Activated naive CD4-positive, alpha-beta T cell treated with anti-CD3 and anti-CD28 coated beads, Interleukin-2, amount 10 ng/mL, durations not matched to agents 7 days and 5 days (primary cell): Measurements from ENCODE around the gene MARCHF11.

ENCODE experiments used
- CTCF ChIA-PET: fragments of 350-600 bp; sonication (Branson Sonifier 250); formaldehyde crosslinking; loops from one replicate; lab custom pipeline; 2021; ENCODE audit warnings: antibody characterized with exemption; lab: Charles Lee
- DNase-seq: peaks from one replicate; pipeline ENCODE4 v3.0.0-alpha.2; 2020
- H3K27ac Mint-ChIP-seq: one replicate; pipeline ENCODE4 v1.8.0; 2021; ENCODE audit warnings: mild to moderate bottlenecking, moderate library complexity, mixed read lengths
- H3K27me3 Mint-ChIP-seq: one replicate; pipeline ENCODE4 v1.8.0; 2021; ENCODE audit warnings: mild to moderate bottlenecking, mixed read lengths
- H3K36me3 Mint-ChIP-seq: one replicate; pipeline ENCODE4 v1.8.0; 2021; ENCODE audit warnings: mixed read lengths
- H3K4me1 Mint-ChIP-seq: one replicate; pipeline ENCODE4 v1.8.0; 2021; ENCODE audit warnings: mixed read lengths
- H3K4me3 Mint-ChIP-seq: one replicate; pipeline ENCODE4 v1.8.0; 2021; ENCODE audit warnings: mild to moderate bottlenecking, moderate library complexity, mixed read lengths
- H3K9me3 Mint-ChIP-seq: one replicate; pipeline ENCODE4 v1.8.0; 2021; ENCODE audit warnings: mixed read lengths

Gene MARCHF11

DNA sequence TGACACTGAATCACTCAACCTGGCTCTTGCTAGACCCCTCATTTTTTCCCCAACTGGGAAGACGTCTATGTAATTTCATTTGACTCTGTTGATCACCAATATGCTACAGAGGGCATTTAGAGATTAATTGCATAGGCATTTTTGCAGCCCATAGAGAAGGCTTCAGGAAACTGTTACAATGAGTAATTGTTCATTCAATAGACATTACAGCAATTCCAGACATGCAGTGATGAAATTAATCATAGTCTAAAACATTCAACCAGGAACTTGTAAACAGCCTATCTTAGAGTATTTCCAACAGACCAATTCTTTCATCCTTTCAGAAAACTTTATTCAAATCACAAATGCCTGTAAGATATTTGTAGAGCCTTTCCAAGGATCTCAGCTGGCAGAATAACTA, 122.3 kb downstream of the MARCHF11 start:
- H3K4me3 Mint-ChIP-seq: no peak overlapping the region
- H3K9me3 Mint-ChIP-seq: peaks cover 16% of the 10 kb centered on the region
- H3K36me3 Mint-ChIP-seq: no peaks in the 10 kb centered on the region
- CTCF ChIA-PET: no interaction called here
- no peaks in the 10 kb centered on the region for H3K27me3 Mint-ChIP-seq
- H3K4me1 Mint-ChIP-seq: no peaks in the 10 kb centered on the region
- no peak overlapping the region for H3K27ac Mint-ChIP-seq
- no peak for DNase-seq

DNA sequence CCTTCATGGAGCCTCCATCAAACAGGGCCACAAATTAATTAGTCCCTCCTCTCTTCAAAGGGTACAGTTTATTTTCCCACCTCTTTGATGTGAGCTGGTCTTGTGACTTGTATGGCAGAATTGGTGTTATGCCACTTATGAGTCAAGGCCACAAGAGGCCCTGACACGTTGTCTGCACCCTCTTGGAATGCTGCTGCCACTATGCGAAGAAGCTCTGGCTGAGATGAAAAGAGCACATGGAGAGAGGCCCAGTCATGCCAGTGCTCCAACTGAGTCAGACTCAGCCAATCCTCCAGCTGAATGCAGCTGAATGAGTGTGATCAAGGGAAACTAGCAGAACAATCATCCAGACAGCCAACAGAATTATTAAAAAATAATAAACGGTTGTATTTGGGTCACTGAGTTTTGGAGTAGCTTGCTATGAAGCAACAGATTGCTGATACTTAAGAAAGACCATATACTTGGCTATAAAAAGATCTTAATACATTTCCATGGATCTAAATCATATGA, 128.3 kb downstream of the MARCHF11 start:
- no peak for DNase-seq
- Mint-ChIP-seq H3K9me3 (peaks cover 7% of the 10 kb centered on the region), H3K4me1 (no peaks in the 10 kb centered on the region)

DNA sequence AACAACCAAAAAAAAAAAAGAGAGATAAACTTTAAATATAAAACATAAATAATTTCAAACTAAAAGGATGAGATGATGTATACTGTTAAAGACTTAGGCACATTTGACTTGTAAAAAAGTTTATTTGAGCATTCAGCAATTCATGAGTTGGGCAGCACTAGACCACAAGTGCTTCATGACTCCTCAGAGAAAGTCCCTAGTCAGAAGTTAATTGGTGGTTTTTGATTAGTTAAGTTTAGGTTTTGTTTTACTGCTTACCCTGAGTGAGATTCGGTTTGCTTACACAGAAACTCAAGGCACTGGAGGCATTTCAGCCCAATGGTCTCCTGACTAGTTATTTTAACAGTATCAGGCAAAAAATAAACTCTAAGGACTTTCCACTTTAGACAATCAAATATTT, 129.2 kb downstream of the MARCHF11 start:
- DNase-seq: no peak
- Mint-ChIP-seq H3K4me1 (no peaks in the 10 kb centered on the region), H3K27me3 (no peaks in the 10 kb centered on the region), H3K27ac (no peak overlapping the region), H3K4me3 (no peak overlapping the region), H3K9me3 (peaks cover 7% of the 10 kb centered on the region), H3K36me3 (no peaks in the 10 kb centered on the region)
- CTCF ChIA-PET: no interaction called here

More for the DNA sequence above, 128.3 kb downstream of the MARCHF11 start:
- no peaks in the 10 kb centered on the region for H3K36me3 Mint-ChIP-seq
- H3K27ac Mint-ChIP-seq: no peak overlapping the region
- no peaks in the 10 kb centered on the region for H3K27me3 Mint-ChIP-seq
- no peak overlapping the region for H3K4me3 Mint-ChIP-seq
- CTCF ChIA-PET: no interaction called here

DNA sequence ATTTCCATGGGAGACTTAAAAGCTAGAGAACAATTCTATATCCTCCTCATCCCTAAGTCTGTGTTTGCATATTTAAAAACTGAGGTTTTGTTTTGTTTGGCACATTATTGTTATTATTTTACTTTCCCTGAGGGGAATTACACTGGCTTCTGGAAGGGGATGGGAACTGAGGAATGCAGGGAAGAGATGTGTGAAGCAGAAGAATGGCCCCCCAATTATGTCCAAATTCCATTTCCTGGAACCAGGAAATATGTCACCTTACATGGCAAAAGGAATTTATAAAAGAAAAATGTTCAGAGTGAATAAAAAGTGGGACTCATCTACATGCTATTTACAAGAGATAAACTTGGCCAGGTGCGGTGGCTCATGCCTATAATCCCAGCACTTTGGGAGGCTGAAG, 129.8 kb downstream of the MARCHF11 start:
- no peaks in the 10 kb centered on the region for H3K27me3 Mint-ChIP-seq
- H3K9me3 Mint-ChIP-seq: peaks cover 5% of the 10 kb centered on the region
- H3K27ac Mint-ChIP-seq: no peak overlapping the region
- no peaks in the 10 kb centered on the region for H3K4me1 Mint-ChIP-seq
- H3K36me3 Mint-ChIP-seq: no peaks in the 10 kb centered on the region
- H3K4me3 Mint-ChIP-seq: no peak overlapping the region
- CTCF ChIA-PET: no interaction called here
- no peak for DNase-seq

DNA sequence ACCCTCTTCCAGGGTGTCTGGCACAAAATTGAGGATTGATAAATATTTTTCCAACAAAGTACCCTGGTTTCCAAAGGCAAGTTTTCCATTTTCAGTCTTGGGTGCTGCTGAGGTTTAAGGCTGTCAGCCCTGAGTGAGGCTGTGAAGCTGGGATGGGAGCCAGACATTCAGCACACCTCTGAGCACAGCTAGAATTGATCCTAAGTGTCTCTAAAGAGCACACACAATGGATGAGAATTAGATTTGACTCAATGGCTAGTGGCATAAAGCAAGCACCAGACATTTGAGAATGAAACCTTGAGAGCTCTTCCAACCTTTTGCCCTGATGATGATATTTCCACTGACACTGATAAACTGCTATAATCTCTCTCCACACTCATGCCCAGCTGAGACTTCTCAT, 131.5 kb downstream of the MARCHF11 start:
- no peaks in the 10 kb centered on the region for H3K36me3 Mint-ChIP-seq

DNA sequence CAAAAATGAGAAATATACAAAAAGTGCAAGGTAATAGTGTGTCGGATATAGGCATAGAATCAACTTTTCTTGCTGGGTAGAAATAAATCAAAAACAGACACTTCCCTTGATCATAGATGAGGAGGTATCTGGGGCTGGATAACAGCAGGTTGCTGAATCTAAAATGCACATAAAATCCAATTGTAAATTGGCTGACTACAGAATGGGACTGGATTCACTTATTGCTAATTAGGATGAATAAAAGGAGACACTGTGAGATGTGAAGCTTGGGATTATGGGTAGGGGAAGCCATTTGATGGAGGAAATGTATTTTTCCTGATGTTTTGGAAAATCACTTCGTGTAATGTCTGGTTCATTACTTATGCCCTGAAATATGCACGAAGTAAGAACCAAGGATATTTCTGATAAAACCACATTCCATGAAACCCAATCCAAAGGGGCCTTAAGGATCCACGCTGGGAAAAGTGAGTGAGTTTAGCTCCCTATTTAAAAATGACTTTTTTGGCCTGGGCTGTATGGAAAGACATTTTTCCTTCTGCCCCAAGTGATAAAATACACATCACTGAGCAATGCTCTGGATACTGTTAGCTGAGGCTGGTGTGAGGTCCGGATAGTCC, 136.1 kb downstream of the MARCHF11 start:
- H3K27me3 Mint-ChIP-seq: no peaks in the 10 kb centered on the region
- CTCF ChIA-PET: no interaction called here

More for the DNA sequence above, 131.5 kb downstream of the MARCHF11 start:
- Mint-ChIP-seq H3K27me3 (no peaks in the 10 kb centered on the region), H3K27ac (no peak overlapping the region), H3K9me3 (peaks cover 4% of the 10 kb centered on the region), H3K4me1 (no peaks in the 10 kb centered on the region), H3K4me3 (no peak overlapping the region)
- no peak for DNase-seq
- CTCF ChIA-PET: no interaction called here

DNA sequence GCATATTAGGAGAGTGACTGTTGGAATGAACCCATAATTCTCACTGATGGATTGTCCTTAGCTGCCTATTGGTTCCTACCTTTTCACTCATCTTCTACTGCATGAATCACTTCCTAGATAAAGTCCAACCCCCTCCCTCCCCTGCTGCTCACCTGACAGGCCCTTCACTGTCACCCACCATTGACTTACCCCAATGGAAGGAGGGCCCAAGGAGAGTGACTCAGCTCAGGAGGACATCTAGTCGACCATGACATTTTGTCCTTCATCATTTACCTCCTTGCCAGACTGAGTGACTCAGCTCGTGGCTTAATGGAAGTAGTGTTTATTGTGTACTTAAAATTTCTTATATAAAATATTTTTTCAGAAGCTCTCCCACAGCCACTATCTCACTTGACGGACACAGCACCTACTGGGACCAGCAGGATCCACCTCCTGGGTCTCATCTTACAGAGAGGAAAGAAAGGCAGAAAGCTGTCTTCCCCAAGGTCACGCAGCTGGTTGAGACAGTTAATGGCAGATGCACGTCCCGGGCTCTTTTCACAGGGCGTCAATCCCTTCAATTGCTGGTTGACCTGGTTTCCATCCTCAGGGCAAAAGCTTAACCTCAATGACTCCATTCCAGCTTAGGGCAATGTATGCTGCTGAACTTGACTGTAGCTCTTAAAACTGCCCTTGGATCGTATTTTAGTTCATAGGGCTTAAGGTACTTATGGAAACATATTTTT, 142.3 kb downstream of the MARCHF11 start:
- H3K27ac Mint-ChIP-seq: no peak overlapping the region
- no peaks in the 10 kb centered on the region for H3K36me3 Mint-ChIP-seq
- H3K4me3 Mint-ChIP-seq: no peak overlapping the region
- no peaks in the 10 kb centered on the region for H3K27me3 Mint-ChIP-seq
- peaks cover 5% of the 10 kb centered on the region for H3K9me3 Mint-ChIP-seq
- DNase-seq: no peak
- no peaks in the 10 kb centered on the region for H3K4me1 Mint-ChIP-seq
- CTCF ChIA-PET: no interaction called here

More for the DNA sequence above, 136.1 kb downstream of the MARCHF11 start:
- Mint-ChIP-seq H3K36me3 (no peaks in the 10 kb centered on the region), H3K4me1 (no peaks in the 10 kb centered on the region), H3K4me3 (no peak overlapping the region), H3K9me3 (peaks cover 3% of the 10 kb centered on the region), H3K27ac (no peak overlapping the region)
- DNase-seq: no peak

DNA sequence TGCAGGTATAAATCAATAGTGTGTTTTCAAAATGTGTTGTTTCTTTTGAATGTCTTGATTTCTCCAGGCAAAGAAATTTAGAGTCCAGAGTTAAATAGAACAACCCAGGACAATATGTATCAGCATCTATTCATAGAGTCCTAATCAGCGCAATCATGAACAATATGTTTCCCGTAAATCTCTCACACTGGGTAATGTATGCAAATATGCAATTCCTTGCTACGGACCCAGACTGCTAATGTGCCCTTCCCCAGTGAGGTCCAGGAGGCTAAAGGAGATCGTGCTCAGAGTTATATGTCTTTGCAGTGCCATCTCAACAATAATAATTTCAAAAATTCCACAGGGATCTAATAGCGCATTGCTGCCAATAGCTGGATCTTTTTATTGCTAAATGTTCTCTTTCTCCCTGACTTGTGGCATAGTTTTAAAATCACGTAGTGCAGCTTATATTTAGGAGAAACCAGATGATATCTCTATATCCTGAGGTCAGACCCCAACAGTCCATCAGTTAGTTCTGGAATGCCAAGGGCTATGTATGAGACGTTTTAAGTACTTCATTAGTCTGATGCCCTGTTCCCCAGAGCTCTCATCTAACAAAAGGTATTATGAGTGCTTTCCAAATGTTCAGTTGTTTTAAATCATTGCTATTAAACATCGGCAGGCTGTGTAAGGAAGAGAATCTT, 145.1 kb downstream of the MARCHF11 start:
- no peak overlapping the region for H3K4me3 Mint-ChIP-seq
- H3K27me3 Mint-ChIP-seq: no peaks in the 10 kb centered on the region
- DNase-seq: no peak
- peaks cover 6% of the 10 kb centered on the region for H3K9me3 Mint-ChIP-seq
- CTCF ChIA-PET: no interaction called here
- no peaks in the 10 kb centered on the region for H3K4me1 Mint-ChIP-seq
- no peaks in the 10 kb centered on the region for H3K36me3 Mint-ChIP-seq
- H3K27ac Mint-ChIP-seq: no peak overlapping the region

DNA sequence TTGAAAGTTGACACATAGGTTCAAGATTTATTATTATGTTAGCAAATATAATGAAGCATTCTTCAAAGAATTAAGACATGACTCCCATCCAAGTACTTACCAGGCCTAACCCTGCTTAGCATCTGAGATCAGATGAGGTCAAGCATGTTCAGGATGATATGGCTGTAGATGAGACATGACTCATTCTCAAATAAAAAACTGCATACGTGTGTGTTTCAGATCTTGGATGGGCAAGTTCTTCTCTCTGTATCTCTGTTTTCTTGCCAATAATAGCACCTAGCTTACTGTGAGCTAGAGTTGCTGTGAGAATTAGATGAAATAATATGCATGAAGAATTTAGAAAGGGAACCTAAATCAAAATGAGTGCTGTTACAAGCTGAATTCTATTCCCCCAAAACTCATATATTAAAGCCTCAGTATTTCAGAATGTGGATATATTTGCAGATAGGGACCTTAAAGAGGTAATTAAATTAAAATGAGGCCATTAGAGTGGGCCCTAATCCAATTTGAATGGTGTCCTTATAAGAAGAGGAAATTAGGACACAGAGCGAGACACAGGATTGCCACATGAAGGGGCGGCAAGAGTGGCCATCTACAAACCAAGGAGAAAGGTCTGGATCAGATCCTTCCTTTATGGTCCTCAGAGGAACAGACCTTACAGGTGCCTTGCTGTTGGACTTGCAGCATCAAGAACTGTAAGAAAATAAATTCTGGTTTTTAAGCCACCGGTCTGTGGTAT, 146.2 kb downstream of the MARCHF11 start:
- Mint-ChIP-seq H3K4me3 (no peak overlapping the region), H3K27me3 (no peaks in the 10 kb centered on the region), H3K9me3 (peaks cover 6% of the 10 kb centered on the region), H3K36me3 (no peaks in the 10 kb centered on the region), H3K4me1 (no peaks in the 10 kb centered on the region), H3K27ac (no peak overlapping the region)
- CTCF ChIA-PET: no interaction called here
- no peak for DNase-seq

DNA sequence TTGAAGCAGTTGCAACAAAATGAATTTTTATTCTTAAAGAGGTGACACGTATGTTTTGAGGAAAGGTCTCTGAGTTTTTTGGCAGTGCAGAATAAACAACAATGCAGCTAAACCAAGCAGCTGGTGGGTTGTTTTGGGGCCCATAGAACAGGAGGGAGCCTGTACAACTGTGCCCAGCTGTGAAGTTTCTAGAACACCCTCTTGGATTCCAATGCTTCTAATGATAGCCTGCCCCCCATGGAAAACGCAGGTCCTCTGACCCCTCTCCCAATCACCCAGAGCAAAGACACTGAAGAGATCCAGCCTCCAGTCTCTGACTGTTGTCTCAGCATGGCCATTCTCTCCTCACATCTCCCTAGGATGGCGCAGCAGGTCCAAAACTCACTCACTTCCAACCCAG, 150.9 kb downstream of the MARCHF11 start:
- Mint-ChIP-seq H3K36me3 (no peaks in the 10 kb centered on the region), H3K9me3 (peaks cover 6% of the 10 kb centered on the region), H3K4me1 (no peaks in the 10 kb centered on the region), H3K27ac (no peak overlapping the region), H3K4me3 (no peak overlapping the region), H3K27me3 (no peaks in the 10 kb centered on the region)
- no peak for DNase-seq
- CTCF ChIA-PET: no interaction called here

DNA sequence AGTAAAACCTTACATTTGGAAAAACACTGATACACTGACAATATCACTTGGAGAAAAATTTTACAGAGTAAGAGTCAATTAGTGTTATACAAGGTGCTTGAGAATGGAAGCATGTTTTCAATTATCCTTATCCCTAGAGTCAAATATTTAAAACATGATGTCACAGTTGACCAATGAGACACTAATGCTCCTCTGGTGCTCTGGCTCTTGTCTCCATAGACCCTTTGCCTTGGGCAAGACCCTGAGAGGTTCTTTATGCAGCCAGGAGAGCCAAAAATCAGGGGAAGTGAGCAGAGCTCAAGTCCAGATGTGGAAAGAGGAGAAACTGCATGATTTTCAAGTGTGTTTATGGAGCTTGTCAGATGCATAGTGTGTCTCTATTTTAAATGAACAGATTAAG, 153.9 kb downstream of the MARCHF11 start:
- Mint-ChIP-seq H3K9me3 (peaks cover 5% of the 10 kb centered on the region), H3K4me1 (no peaks in the 10 kb centered on the region), H3K36me3 (no peaks in the 10 kb centered on the region), H3K27ac (no peak overlapping the region), H3K27me3 (no peaks in the 10 kb centered on the region), H3K4me3 (no peak overlapping the region)
- CTCF ChIA-PET: no interaction called here
- no peak for DNase-seq

DNA sequence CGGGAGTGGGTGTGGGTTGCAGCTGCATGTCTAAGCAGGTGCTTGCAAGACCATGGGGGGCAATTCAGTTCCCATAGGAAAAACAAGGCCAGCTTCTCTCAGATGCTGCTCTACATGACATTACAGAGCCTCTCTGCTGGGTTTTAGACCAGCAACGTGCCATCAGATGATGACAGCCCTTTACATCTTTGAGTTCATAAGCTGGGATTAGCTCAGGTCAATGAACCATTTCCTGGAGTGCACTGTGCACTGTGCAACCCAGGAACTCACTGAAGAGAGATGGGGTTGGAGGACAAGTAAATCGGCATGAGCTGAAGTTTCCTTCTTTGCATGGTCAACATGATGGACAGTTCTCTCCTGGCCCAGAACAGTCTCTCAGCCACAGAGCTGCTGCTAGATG, 160.6 kb downstream of the MARCHF11 start:
- CTCF ChIA-PET: no interaction called here
- no peaks in the 10 kb centered on the region for H3K36me3 Mint-ChIP-seq
- peaks cover 10% of the 10 kb centered on the region for H3K9me3 Mint-ChIP-seq
- no peak for DNase-seq
- H3K4me1 Mint-ChIP-seq: no peaks in the 10 kb centered on the region
- no peak overlapping the region for H3K4me3 Mint-ChIP-seq
- H3K27me3 Mint-ChIP-seq: no peaks in the 10 kb centered on the region
- H3K27ac Mint-ChIP-seq: no peak overlapping the region

DNA sequence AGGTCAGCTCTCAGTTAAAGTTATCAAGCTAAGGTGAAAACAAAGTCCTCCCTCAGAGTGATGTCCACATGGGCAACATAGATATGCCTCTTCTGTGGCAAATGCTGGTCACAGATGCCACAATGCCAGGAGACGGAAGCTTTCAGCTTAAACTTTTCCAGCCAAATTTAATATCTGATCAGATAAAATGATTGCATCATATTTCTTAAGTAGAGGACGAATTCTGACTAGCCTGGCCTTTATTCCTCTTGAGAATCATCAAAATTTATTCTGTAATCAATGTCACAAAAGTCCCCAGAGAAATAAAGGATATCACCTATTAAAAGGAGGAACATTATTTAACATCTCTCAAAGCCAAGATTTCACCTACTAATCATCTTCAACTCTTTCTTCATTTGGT, 161.9 kb downstream of the MARCHF11 start:
- Mint-ChIP-seq H3K4me3 (no peak overlapping the region), H3K27me3 (no peaks in the 10 kb centered on the region)
- CTCF ChIA-PET: no interaction called here

More for the DNA sequence above, 161.9 kb downstream of the MARCHF11 start:
- no peaks in the 10 kb centered on the region for H3K4me1 Mint-ChIP-seq
- no peaks in the 10 kb centered on the region for H3K36me3 Mint-ChIP-seq
- no peak overlapping the region for H3K27ac Mint-ChIP-seq
- H3K9me3 Mint-ChIP-seq: peaks cover 10% of the 10 kb centered on the region
- DNase-seq: no peak
